HG03135 (cell line): Measurements from ENCODE around the gene PRIM1.
"Not testable (repeated sequence)": the region's sequence is repeated elsewhere in the genome, so short reads cannot be mapped to it uniquely, and the experiment has no call there.

Experiments
- ATAC-seq: cut with Tn5 transposase; IDR thresholded peaks from one replicate; pipeline ENCODE4 v1.9.1; 2021; ENCODE audit warnings: mild to moderate bottlenecking, moderate library complexity; ENCODE audit not compliant: unreplicated experiment

The PRIM1 gene

GRCh38 chr12:56718636-56719035, 33.5 kb downstream of the PRIM1 start:
- ATAC-seq: no peak

GRCh38 chr12:56718149-56718548, 34.0 kb downstream of the PRIM1 start:
- no peak for ATAC-seq

- ATAC-seq: no peak
Measured at GRCh38 chr12:56716933-56717880, 34.9 kb downstream of the PRIM1 start.

- ATAC-seq: no peak
Measured at GRCh38 chr12:56716458-56716857, 35.7 kb downstream of the PRIM1 start.

DNA sequence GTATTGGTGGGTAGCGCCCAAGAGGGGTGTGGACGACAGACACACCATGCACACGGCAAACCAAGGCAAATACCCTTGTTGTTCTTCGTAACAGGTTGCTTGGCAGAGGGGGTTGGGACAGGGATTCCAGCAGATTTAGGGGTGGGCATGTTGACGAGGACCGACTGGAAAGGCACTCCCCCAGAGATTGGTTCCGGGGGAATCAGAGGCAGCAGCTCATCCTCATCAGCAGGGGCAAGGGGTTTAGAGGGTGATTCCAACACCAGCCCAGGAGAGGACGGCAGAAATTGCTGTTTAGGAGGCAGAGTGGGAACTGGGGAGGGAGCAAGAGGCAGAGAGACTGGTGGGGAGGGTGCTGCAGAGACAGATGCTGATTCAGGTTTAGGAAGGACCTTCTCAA, 36.3 kb downstream of the PRIM1 start:
- ATAC-seq: no peak

DNA sequence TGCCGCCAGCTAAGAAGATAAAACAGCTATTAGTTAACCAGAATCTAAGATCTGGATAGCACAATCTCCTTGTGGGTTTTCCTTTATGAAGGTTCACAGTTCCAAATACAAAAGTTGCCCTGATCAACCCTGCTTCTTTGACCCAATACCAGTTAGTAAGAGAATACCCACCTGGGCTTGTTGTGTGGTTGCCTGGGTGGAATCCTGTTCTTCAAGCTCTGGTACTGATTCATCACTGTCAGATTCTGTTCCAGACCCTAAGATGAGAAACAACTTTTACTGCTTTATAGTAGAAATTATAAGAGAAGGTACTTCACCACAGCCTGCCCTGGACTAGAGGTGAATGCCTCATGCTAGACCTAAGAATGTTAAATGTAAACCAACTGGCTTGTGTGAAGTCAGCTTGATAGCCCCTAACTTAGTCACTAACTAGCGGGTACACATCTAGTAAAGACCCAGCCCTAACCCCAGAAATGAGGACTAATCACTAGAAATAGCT, 37.6 kb downstream of the PRIM1 start:
- ATAC-seq: no peak

- ATAC-seq: no peak
Measured at GRCh38 chr12:56713345-56713744, 38.8 kb downstream of the PRIM1 start.

- no peak for ATAC-seq
Measured at GRCh38 chr12:56709759-56710376, 42.3 kb downstream of the PRIM1 start.

GRCh38 chr12:56704522-56704921, 47.6 kb downstream of the PRIM1 start:
- ATAC-seq: not testable (repeated sequence)

GRCh38 chr12:56699020-56699661, 53.0 kb downstream of the PRIM1 start:
- ATAC-seq: no peak

DNA sequence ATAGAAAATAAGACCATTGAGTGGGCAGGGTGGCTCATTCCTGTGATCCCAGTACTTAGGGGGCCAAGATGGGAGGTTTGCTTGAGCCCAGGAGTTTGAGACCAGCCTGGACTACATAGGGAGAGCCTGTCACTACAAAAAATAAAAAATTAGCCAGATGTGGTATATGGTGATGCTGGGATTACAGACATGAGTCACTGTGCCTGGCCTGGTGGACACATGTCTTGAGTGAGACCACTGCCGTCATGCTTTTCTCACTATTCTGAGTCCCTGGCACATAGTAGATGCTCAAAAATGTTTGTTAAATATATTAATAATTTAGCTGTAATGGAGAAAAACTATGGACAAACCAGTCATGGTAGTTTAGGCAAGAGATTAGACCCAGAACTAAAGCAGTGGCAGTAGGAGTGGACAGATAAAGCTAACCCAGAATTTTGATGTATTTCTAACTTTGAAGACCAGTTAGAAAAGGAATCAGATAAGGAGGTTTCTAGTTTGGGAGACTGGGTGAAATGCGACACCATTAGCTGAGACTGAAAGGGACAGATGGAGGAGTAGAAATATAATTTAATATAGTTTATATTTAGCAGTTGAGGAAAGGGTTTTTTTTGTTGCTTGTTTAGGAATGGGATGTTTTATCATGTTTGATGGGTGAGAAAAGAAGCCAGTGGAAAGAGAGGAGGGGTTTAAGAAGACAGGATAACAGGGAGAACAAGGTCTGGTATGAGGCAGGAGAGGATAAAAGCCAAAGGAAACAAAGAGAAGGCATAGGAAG, 56.6 kb downstream of the PRIM1 start:
- ATAC-seq: no peak

- no peak for ATAC-seq
Measured at GRCh38 chr12:56694161-56694560, 58.0 kb downstream of the PRIM1 start.

DNA sequence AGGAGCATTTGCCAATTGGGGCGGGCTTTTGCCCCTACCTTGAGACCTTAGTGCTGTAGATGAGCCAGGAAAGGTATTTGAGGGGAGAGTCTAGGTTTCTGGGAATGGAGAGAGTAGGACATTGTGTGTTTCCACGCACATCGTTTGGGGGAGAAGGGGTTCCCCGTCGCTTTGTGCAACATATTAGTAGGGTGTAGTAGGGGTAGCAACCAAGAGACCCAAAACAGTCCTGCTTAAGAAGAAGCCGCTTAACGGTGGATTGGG, 63.3 kb downstream of the PRIM1 start:
- no peak for ATAC-seq

GRCh38 chr12:56688129-56688845, 63.8 kb downstream of the PRIM1 start, which contains the start of gene PTGES3:
Gene PTGES3, minus strand, starts transcription at chr12:56688284. Its CDS starts 285 bp downstream, at chr12:56687999.
- peak; percentile 60 for ATAC-seq

DNA sequence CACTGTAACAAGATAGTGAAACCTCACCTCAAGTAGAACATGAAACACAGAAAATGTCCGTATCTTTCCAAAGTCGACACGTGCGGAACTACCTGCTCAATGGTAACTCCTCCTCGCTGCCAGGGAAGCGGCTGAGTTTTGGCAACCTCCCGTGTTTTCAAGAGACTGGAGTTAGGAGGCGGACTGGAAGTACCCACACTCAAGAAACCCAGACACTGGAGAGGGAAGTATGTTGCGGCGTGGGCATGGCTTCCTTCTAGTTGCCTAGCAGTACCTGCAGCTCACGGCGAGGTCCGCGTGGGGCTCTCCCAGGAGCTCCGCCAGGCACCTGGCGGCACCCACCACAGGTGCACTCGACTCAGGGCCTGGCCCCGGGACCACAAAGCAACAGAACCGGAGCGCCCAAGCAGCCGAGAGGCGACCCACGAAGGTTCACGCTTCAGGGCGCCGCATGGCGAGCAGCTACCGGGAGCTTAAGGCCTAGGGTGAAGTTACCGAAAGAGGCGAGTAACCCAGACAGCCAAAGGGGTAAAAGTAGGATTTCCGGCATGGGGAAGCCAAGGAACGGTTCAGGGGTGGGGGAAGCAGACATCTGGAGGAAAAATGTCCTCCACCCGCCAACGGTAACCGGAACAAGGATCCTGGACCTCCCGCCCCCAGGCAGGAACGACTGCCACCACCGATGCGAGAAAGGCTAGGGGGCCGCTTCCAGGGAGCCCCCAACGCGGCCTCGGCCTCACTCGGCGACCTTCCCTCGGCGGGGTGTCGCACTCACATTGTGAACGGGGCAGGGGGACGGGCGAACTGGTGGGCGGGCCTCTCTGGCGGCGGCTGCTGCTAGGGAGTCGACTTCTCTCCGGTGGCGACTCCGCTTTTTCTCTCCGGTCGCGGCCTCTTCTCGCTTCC, 64.6 kb downstream of the PRIM1 start:
- peak; percentile 17 for ATAC-seq

DNA sequence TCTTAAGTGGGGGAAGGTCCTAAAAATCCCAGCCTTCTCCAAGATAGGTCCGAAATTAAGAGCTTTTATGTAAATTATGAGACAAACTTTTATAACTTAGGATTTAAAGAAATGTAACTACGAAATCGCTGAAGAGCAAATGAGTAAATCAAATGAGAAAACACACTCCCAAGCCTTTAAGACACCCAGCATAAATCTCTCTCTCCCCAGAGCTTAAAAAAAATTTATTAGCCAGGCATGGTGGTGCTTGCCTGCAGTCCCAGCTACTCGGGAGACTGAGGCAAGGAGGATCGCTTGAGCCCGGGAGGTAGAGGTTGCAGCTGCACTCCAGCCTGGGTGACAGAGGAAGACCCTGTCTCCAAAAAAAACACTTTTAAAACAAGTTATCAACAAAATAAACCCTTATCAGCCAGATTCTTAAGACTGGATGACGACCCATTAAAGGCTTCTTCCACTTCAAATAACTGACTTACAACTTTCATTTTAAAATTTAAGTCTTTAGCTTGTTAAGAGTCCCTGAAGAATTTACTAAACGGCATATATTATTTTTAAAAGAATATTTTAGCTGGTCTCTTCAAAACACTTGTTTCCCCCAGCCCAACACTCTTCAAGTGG, 67.3 kb downstream of the PRIM1 start:
- ATAC-seq: no peak

- no peak for ATAC-seq
Measured at GRCh38 chr12:56682323-56682722, 69.8 kb downstream of the PRIM1 start.
